K562 (cell line): ENCODE measurements around the gene PSME4. TPM values are rescaled to one million over a fixed set of nuclear protein-coding genes. Genes with fewer than 3 reads are reported as not detected.

ENCODE experiments used
- ATAC-seq: fragments of 200-7000 bp; cut with Tn5 transposase; 3 replicates; pipeline ENCODE4 v1.9.1; 2020; ENCODE audit warnings: moderate library complexity
- BruUV-seq: library from RNA; stranded (reverse); fragments of 400-500 nt; replicated peaks from 2 replicates; lab custom pipeline; 2021; lab: Mats Ljungman, UMichigan
- CTCF ChIA-PET: fragments of 300-600 bp; formaldehyde crosslinking; extraction: SDS; loops from one replicate; lab custom pipeline; 2021; ENCODE audit warnings: low intra/inter-chr PET ratio; lab: Yijun Ruan, JAX
- POLR2A ChIA-PET: fragments of 300-600, 350-650 bp; sonication (Branson Sonifier 250); formaldehyde crosslinking; extraction: SDS; loops from one replicate; lab custom pipeline; 2021; ENCODE audit warnings: antibody characterized with exemption, inconsistent platforms; lab: Yijun Ruan, JAX
- DNase-seq, 4 experiments: peaks; one replicate each; pipeline versions ENCODE4 v3.0.0 to v3.0.0-alpha.2; 2011 to 2018; ENCODE audit warnings: low spot score in 3 of 4, mixed read lengths in 3 of 4; ENCODE audit errors: extremely low read depth in 1 of 4
- FAIRE-seq: peaks from 2 replicates; lab custom pipeline; 2011; peaks lifted over from hg19 to GRCh38; lab: Jason Lieb, UNC
- H2AFZ ChIP-seq: 2 replicates; pipeline ENCODE4 v1.6.0; 2011; ENCODE audit warnings: low read depth, low read length, control low read depth, inconsistent platforms
- H3K27ac ChIP-seq: fragments of 200-600 bp; 3 replicates; pipeline ENCODE4 v1.8.0; 2011; ENCODE audit warnings: low read depth, mild to moderate bottlenecking, control low read depth, inconsistent platforms, low read length, moderate library complexity, mixed read lengths; ENCODE audit errors: extremely low read depth
- H3K27me3 ChIP-seq, 2 experiments: fragments of 300-600 bp in 1 of 2; 2 replicates in 1 of 2; 3 replicates in 1 of 2; pipeline versions ENCODE4 v1.6.0 to v1.8.0; 2011; ENCODE audit warnings: inconsistent platforms in 2 of 2, low read length in 2 of 2, mild to moderate bottlenecking in 1 of 2, mixed read lengths in 1 of 2, moderate library complexity in 1 of 2; ENCODE audit not compliant: control insufficient read depth in 2 of 2, insufficient read depth in 2 of 2
- H3K36me3 ChIP-seq: fragments of 300-600 bp; 3 replicates; pipeline ENCODE4 v1.8.0; 2011; ENCODE audit warnings: mild to moderate bottlenecking, low read length, inconsistent platforms; ENCODE audit not compliant: control insufficient read depth, insufficient read depth
- H3K4me1 ChIP-seq, 2 experiments: fragments of 200-600 bp in 1 of 2; replicated peaks in 1 of 2; 2 replicates in 1 of 2; 3 replicates in 1 of 2; pipeline versions ENCODE4 v1.5.1 to v1.8.0; 2011; ENCODE audit warnings: inconsistent platforms in 2 of 2, low read length in 2 of 2, mild to moderate bottlenecking in 1 of 2, mixed read lengths in 1 of 2, moderate library complexity in 1 of 2; ENCODE audit not compliant: control insufficient read depth in 2 of 2, insufficient read depth in 2 of 2
- H3K4me2 ChIP-seq: 2 replicates; pipeline ENCODE4 v1.6.1; 2011; ENCODE audit warnings: low read length, control low read depth, inconsistent platforms, mixed read lengths; ENCODE audit not compliant: insufficient read depth
- H3K4me3 ChIP-seq: fragments of 200-600 bp; sonication (generic), shearing (Covaris generic); 2 replicates; pipeline ENCODE4 v1.5.1; 2016; ENCODE audit warnings: control low read depth, inconsistent platforms
- H3K79me2 ChIP-seq: fragments of 200-600 bp; 3 replicates; pipeline ENCODE4 v1.8.0; 2011; ENCODE audit warnings: low read length, inconsistent platforms; ENCODE audit not compliant: control insufficient read depth, insufficient read depth
- H3K9ac ChIP-seq, 2 experiments: 2 replicates each; pipeline versions ENCODE4 v1.6.0 to v1.6.1; 2011; ENCODE audit warnings: low read depth in 2 of 2, low read length in 2 of 2, control low read depth in 1 of 2, inconsistent platforms in 1 of 2, mild to moderate bottlenecking in 1 of 2, mixed read lengths in 1 of 2; ENCODE audit not compliant: insufficient read depth in 1 of 2
- H3K9me1 ChIP-seq: one replicate; pipeline ENCODE4 v1.6.0; 2011; ENCODE audit warnings: inconsistent platforms, mild to moderate bottlenecking, low read length, moderate library complexity; ENCODE audit not compliant: control insufficient read depth, insufficient read depth
- H3K9me3 ChIP-seq: replicated peaks from 2 replicates; pipeline ENCODE4 v1.5.1; 2011; ENCODE audit warnings: low read depth, low read length, inconsistent platforms; ENCODE audit not compliant: control insufficient read depth, insufficient read depth
- H4K20me1 ChIP-seq: replicated peaks from 2 replicates; pipeline ENCODE4 v1.6.1; 2011; ENCODE audit warnings: low read length, inconsistent platforms, mixed read lengths; ENCODE audit not compliant: control insufficient read depth, insufficient read depth
- CHD1 ChIP-seq: fragments of 200-600 bp; sonication (generic); IDR thresholded peaks from one replicate; pipeline ENCODE4 v1.6.1; 2012; ENCODE audit warnings: mild to moderate bottlenecking, moderate library complexity, low read length, inconsistent platforms
- KLF16 ChIP-seq: IDR thresholded peaks from 2 replicates; pipeline ENCODE4 v1.6.1; 2016; ENCODE audit warnings: antibody characterized with exemption
- PTRF ChIP-seq: fragments of 450-650 bp; IDR thresholded peaks from 2 replicates; pipeline ENCODE4 v1.6.1; 2016; ENCODE audit warnings: mild to moderate bottlenecking, missing genetic modification characterization, missing compliant biosample characterization
- SETDB1 ChIP-seq: IDR thresholded peaks from one replicate; pipeline ENCODE4 v1.6.1; 2012; ENCODE audit warnings: low read length, control low read depth, inconsistent platforms
- SREBF2 ChIP-seq: sonication (generic); formaldehyde crosslinking; IDR thresholded peaks from 2 replicates; pipeline ENCODE4 v1.4.0; 2020; ENCODE audit warnings: mild to moderate bottlenecking, missing genetic modification reagents
- TAF7 ChIP-seq: fragments of 450-650 bp; IDR thresholded peaks from 2 replicates; pipeline ENCODE4 v1.6.1; 2016; ENCODE audit warnings: missing genetic modification characterization, missing compliant biosample characterization
- TSC22D4 ChIP-seq: fragments of 450-650 bp; IDR thresholded peaks from 2 replicates; pipeline ENCODE4 v1.6.1; 2016; ENCODE audit warnings: missing genetic modification characterization, missing biosample characterization, control low read depth
- ZNF584 ChIP-seq: fragments of 200-800 bp; sonication (Bioruptor generic); IDR thresholded peaks from 2 replicates; pipeline ENCODE4 v1.6.1; 2016; ENCODE audit warnings: low read depth, mild to moderate bottlenecking, missing genetic modification characterization, missing compliant biosample characterization
- WGBS: fragments of 100-300 bp; shearing (Covaris generic); methylation state at CpG from one replicate; pipeline ENCODE4 v1.1.6; 2016; ENCODE audit warnings: low coverage, mixed read lengths; ENCODE audit not compliant: insufficient coverage; ENCODE audit errors: missing lambda C conversion rate; 5-methylcytosine and 5-hydroxymethylcytosine counted together
- in situ Hi-C: fragments of 300-500 bp; cut with MboI; formaldehyde crosslinking; loops from 4 replicates; pipeline ENCODE4 v1.15.0; 2018; ENCODE audit warnings: inconsistent platforms, mixed read lengths
- intact Hi-C: fragments of 100-400 bp; cut with micrococcal nuclease; formaldehyde crosslinking; loops from 2 replicates; pipeline ENCODE4 v1.14.2; 2022
- polyA plus RNA-seq, 8 experiments: library from polyadenylated mRNA; depleted of rRNA in 4 of 8; stranded (reverse) in 5 of 8; unstranded in 3 of 8; fragments of >200 nt; fragmentation: Nextera tagmentation in 2 of 8; fragmentation: Illumina TruSeq in 1 of 8; extraction: Ambion mirVana in 2 of 8; extraction: Trizol in 1 of 8; gene quantifications; 2 replicates each; pipeline versions ENCODE4 v1.2.1 to v1.2.3, GENCODE V29; 2011 to 2014; ENCODE audit warnings: inconsistent platforms in 1 of 8, missing spikeins in 1 of 8
- total RNA-seq, 7 experiments: library from RNA; depleted of rRNA in 6 of 7; stranded (reverse); fragments of >200 nt in 6 of 7; fragmentation: Illumina TruSeq in 2 of 7; extraction: Trizol in 2 of 7; gene quantifications; 2 replicates each; pipeline versions ENCODE4 v1.2.1 to v1.2.3, GENCODE V29; 2011 to 2021; ENCODE audit warnings: low replicate concordance in 1 of 7
- TF ChIP-seq, protein P1 (sequence below): fragments of 250-450 bp; sonication (Bioruptor Pico); IDR thresholded peaks from 2 replicates; pipeline ENCODE4 v1.9.0; 2021; ENCODE audit warnings: mild to moderate bottlenecking, inconsistent platforms
- TF ChIP-seq, protein P2 (sequence below): sonication (generic); formaldehyde crosslinking; IDR thresholded peaks from 2 replicates; pipeline ENCODE4 v1.8.0; 2022; ENCODE audit warnings: mild to moderate bottlenecking, missing genetic modification reagents
- TF ChIP-seq, protein P3 (sequence below): fragments of 250-450 bp; sonication (Bioruptor Pico); IDR thresholded peaks from 2 replicates; pipeline ENCODE4 v1.5.0; 2021
- TF ChIP-seq, protein P4 (sequence below), 3 experiments: fragments of 200-800 bp in 1 of 3; fragments of 250-450 bp in 1 of 3; fragments of 450-650 bp in 1 of 3; sonication (Bioruptor Pico) in 1 of 3; sonication (Bioruptor generic) in 1 of 3; formaldehyde crosslinking in 1 of 3; IDR thresholded peaks; 2 replicates each; pipeline versions ENCODE4 v1.6.1 to v1.8.0; 2016 to 2022; ENCODE audit warnings: mild to moderate bottlenecking in 2 of 3, missing genetic modification characterization in 2 of 3, missing compliant biosample characterization in 1 of 3, moderate library complexity in 1 of 3

PSME4 gene
- total and polyA plus RNA-seq, 9 of the 15 experiments (the other 6 are each of a cell fraction or from before 2014, with no cell fraction given) = 24.3 to 77.8 (median 40.5) TPM

DNA sequence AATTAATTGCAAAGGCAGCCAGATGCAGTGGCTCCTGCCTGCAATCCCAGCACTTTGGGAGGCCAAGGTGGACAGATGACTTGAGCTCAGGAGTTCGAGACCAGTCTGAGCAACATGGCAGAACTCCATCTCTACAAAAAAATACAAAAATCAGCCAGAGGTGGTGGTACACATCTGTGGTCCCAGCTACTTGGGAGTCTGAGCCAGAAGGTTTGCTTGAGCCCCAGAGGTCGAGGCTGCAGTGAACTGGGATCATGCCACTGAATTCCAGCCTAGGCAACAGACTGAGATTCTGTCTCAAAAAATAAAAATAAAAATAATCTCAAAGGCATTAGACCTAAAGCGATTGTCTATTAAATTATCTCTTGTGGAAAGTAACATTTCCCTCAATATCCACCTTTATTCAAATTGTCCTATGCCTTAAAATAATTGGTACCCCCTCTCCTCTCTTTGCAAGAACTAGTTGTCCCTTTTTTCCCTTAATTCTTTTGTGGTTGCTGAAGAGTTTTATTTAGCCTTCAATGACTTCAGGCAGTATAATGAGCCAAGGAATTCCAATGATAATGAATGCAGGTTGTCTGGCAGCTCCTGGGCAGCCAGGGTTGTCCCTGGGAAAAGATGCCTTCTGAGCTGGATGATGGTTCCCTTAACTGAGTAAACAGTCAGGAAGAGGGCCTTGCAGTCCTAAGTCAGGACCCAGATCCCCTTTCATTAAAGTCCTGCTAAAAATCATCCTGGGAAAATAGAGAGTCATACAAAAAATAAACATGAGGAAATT, 143.2 kb downstream of the PSME4 start:
- no peak for ATAC-seq
- H3K9ac ChIP-seq = no peak overlapping the region
- POLR2A ChIA-PET = no interaction called here

More for the DNA sequence above, 143.2 kb downstream of the PSME4 start:
- Histone ChIP-seq H3K79me2 (no peaks in the 10 kb centered on the region), H3K9me1 (no peaks in the 10 kb centered on the region), H4K20me1 (no peaks in the 10 kb centered on the region), H3K27me3 (no peaks in the 10 kb centered on the region), H3K36me3 (no peaks in the 10 kb centered on the region), H2AFZ (no peak overlapping the region), H3K4me1 (no peaks in the 10 kb centered on the region), H3K4me2 (no peak overlapping the region), H3K9me3 (no peaks in the 10 kb centered on the region), H3K27ac (no peak overlapping the region), H3K4me3 (no peak overlapping the region)
- BruUV-seq = no TSS peak
- WGBS = 27% methylated on average over 3 of the region's 3 CpGs
- intact Hi-C loops (loop anchor here (10.0 kb wide), 2 partner anchors 233 to 403 kb away; no protein-coding TSS in a partner anchor), in situ Hi-C loops (no loop called here)
- DNase-seq (no peak), FAIRE-seq (no peak)
- TF ChIP-seq TSC22D4 (tag) = no peak
- TF ChIP-seq KLF16 = no peak
- TF ChIP-seq ZNF584 (CRISPR knock-in tag) = no peak
- no peak for TF ChIP-seq TAF7
- no peak for TF ChIP-seq CHD1
- TF ChIP-seq SREBF2 (CRISPR knock-in tag) = no peak
- TF ChIP-seq, protein P1, sequence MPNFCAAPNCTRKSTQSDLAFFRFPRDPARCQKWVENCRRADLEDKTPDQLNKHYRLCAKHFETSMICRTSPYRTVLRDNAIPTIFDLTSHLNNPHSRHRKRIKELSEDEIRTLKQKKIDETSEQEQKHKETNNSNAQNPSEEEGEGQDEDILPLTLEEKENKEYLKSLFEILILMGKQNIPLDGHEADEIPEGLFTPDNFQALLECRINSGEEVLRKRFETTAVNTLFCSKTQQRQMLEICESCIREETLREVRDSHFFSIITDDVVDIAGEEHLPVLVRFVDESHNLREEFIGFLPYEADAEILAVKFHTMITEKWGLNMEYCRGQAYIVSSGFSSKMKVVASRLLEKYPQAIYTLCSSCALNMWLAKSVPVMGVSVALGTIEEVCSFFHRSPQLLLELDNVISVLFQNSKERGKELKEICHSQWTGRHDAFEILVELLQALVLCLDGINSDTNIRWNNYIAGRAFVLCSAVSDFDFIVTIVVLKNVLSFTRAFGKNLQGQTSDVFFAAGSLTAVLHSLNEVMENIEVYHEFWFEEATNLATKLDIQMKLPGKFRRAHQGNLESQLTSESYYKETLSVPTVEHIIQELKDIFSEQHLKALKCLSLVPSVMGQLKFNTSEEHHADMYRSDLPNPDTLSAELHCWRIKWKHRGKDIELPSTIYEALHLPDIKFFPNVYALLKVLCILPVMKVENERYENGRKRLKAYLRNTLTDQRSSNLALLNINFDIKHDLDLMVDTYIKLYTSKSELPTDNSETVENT (CRISPR knock-in tag) = no peak
- TF ChIP-seq SETDB1 = no peak
- no peak for TF ChIP-seq PTRF (tag)
- TF ChIP-seq, protein P2, sequence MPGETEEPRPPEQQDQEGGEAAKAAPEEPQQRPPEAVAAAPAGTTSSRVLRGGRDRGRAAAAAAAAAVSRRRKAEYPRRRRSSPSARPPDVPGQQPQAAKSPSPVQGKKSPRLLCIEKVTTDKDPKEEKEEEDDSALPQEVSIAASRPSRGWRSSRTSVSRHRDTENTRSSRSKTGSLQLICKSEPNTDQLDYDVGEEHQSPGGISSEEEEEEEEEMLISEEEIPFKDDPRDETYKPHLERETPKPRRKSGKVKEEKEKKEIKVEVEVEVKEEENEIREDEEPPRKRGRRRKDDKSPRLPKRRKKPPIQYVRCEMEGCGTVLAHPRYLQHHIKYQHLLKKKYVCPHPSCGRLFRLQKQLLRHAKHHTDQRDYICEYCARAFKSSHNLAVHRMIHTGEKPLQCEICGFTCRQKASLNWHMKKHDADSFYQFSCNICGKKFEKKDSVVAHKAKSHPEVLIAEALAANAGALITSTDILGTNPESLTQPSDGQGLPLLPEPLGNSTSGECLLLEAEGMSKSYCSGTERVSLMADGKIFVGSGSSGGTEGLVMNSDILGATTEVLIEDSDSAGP = no peak
- TF ChIP-seq, protein P3, sequence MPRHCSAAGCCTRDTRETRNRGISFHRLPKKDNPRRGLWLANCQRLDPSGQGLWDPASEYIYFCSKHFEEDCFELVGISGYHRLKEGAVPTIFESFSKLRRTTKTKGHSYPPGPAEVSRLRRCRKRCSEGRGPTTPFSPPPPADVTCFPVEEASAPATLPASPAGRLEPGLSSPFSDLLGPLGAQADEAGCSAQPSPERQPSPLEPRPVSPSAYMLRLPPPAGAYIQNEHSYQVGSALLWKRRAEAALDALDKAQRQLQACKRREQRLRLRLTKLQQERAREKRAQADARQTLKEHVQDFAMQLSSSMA (CRISPR knock-in tag) = no peak
- TF ChIP-seq, protein P4, sequence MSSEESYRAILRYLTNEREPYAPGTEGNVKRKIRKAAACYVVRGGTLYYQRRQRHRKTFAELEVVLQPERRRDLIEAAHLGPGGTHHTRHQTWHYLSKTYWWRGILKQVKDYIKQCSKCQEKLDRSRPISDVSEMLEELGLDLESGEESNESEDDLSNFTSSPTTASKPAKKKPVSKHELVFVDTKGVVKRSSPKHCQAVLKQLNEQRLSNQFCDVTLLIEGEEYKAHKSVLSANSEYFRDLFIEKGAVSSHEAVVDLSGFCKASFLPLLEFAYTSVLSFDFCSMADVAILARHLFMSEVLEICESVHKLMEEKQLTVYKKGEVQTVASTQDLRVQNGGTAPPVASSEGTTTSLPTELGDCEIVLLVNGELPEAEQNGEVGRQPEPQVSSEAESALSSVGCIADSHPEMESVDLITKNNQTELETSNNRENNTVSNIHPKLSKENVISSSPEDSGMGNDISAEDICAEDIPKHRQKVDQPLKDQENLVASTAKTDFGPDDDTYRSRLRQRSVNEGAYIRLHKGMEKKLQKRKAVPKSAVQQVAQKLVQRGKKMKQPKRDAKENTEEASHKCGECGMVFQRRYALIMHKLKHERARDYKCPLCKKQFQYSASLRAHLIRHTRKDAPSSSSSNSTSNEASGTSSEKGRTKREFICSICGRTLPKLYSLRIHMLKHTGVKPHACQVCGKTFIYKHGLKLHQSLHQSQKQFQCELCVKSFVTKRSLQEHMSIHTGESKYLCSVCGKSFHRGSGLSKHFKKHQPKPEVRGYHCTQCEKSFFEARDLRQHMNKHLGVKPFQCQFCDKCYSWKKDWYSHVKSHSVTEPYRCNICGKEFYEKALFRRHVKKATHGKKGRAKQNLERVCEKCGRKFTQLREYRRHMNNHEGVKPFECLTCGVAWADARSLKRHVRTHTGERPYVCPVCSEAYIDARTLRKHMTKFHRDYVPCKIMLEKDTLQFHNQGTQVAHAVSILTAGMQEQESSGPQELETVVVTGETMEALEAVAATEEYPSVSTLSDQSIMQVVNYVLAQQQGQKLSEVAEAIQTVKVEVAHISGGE (CRISPR knock-in tag; IDR thresholded peaks at IDR 0.05) = no peak
- CTCF ChIA-PET = no interaction called here
